Subcutaneous abdominal adipose tissue (tissue), 5 donors: Measurements from ENCODE around the gene NT5C.
A peak's percentile ranks its signal among the peaks of the same experiment; 100 is the strongest.
"Not testable (repeated sequence)": the region's sequence is repeated elsewhere in the genome, so short reads cannot be mapped to it uniquely, and the experiment has no call there.

Source experiments
- H3K27ac ChIP-seq: one replicate; pipeline ENCODE4 v1.7.0; 2013; ENCODE audit warnings: low read depth, mild to moderate bottlenecking, inconsistent platforms, low read length, moderate library complexity
- H3K27me3 ChIP-seq, 5 donors: one replicate each; pipeline ENCODE4 v1.7.0; 2013; ENCODE audit warnings: low read length in 5 of 5, inconsistent platforms in 1 of 5; ENCODE audit not compliant: control insufficient read depth in 5 of 5, insufficient read depth in 4 of 5
- H3K36me3 ChIP-seq, 5 donors: one replicate each; pipeline ENCODE4 v1.7.0; 2013; ENCODE audit warnings: low read length in 5 of 5; ENCODE audit not compliant: control insufficient read depth in 5 of 5, insufficient read depth in 5 of 5
- H3K4me1 ChIP-seq, 5 donors: one replicate each; pipeline ENCODE4 v1.7.0; 2013; ENCODE audit warnings: low read length in 5 of 5, mild to moderate bottlenecking in 3 of 5, moderate library complexity in 1 of 5; ENCODE audit not compliant: control insufficient read depth in 5 of 5, insufficient read depth in 5 of 5
- H3K4me3 ChIP-seq, 5 donors: one replicate each; pipeline ENCODE4 v1.7.0; 2013; ENCODE audit warnings: low read length in 5 of 5, low read depth in 1 of 5
- H3K9ac ChIP-seq, 5 donors: one replicate each; pipeline ENCODE4 v1.7.0; 2013; ENCODE audit warnings: low read length in 5 of 5, mild to moderate bottlenecking in 4 of 5, moderate library complexity in 3 of 5
- H3K9me3 ChIP-seq, 5 donors: one replicate each; pipeline ENCODE4 v1.7.0; 2013; ENCODE audit warnings: low read length in 5 of 5; ENCODE audit not compliant: control insufficient read depth in 5 of 5
- donor health status: healthy.
- donor health status: healthy.
- donor health status: healthy.
- donor health status: healthy.
- donor health status: healthy.

The NT5C gene

GRCh38 chr17:75159196-75160031, 27.9 kb upstream of the NT5C start:
- no peak overlapping the region for H3K4me3 ChIP-seq
- no peaks in the 10 kb centered on the region for H3K9me3 ChIP-seq
- peaks cover 0 to 4% (median 2%) of the 10 kb centered on the region in 5 donors for H3K36me3 ChIP-seq
- no peak overlapping the region for H3K9ac ChIP-seq
- H3K27ac ChIP-seq, result no peak overlapping the region
- peaks cover 0 to 6% (median 5%) of the 10 kb centered on the region in 5 donors for H3K4me1 ChIP-seq
- H3K27me3 ChIP-seq, result no peaks in the 10 kb centered on the region

GRCh38 chr17:75158480-75158879, 26.9 kb upstream of the NT5C start:
- not testable (repeated sequence) for H3K36me3 ChIP-seq, H3K27ac ChIP-seq, H3K9ac ChIP-seq, H3K27me3 ChIP-seq, H3K9me3 ChIP-seq, H3K4me3 ChIP-seq
- peaks cover 0 to 11% (median 9%) of the 10 kb centered on the region in 5 donors for H3K4me1 ChIP-seq

GRCh38 chr17:75155191-75155601, 23.7 kb upstream of the NT5C start:
- no peaks in the 10 kb centered on the region for H3K9me3 ChIP-seq
- H3K36me3 ChIP-seq, result peaks cover 0 to 2% (median 0%) of the 10 kb centered on the region in 5 donors
- peak overlapping the region in 1 of 5 donors; percentile 89 for H3K4me3 ChIP-seq
- no peaks in the 10 kb centered on the region for H3K27me3 ChIP-seq
- H3K9ac ChIP-seq, result no peak overlapping the region
- no peak overlapping the region for H3K27ac ChIP-seq
- peaks cover 0 to 19% (median 17%) of the 10 kb centered on the region in 5 donors for H3K4me1 ChIP-seq

- Histone ChIP-seq H3K4me3 (peak within 1 kb of the TSS; percentile 73 to 89 (median 86)), H3K9me3 (no peaks in the 10 kb centered on the region), H3K4me1 (peaks cover 0 to 19% (median 17%) of the 10 kb centered on the region in 5 donors), H3K36me3 (no peaks in the 10 kb centered on the region), H3K27me3 (no peaks in the 10 kb centered on the region), H3K9ac (peak within 1 kb of the TSS in 4 of 5 donors; percentile 77 to 86 (median 81)), H3K27ac (no peak within 1 kb of the TSS)
These were observed 22.9 kb upstream of the NT5C start, which contains the start of gene JPT1 for GRCh38 chr17:75154195-75155106. Gene JPT1 (minus strand): TSS chr17:75154512. CDS start chr17:75154397, 115 bp downstream.

GRCh38 chr17:75153780-75154194, 22.2 kb upstream of the NT5C start:
- H3K9ac ChIP-seq, result peak overlapping the region in 4 of 5 donors; percentile 77 to 86 (median 81)
- no peak overlapping the region for H3K27ac ChIP-seq
- H3K4me3 ChIP-seq, result peak overlapping the region; percentile 64 to 89 (median 86)
- no peaks in the 10 kb centered on the region for H3K27me3 ChIP-seq
- no peaks in the 10 kb centered on the region for H3K36me3 ChIP-seq
- no peaks in the 10 kb centered on the region for H3K9me3 ChIP-seq
- H3K4me1 ChIP-seq, result peaks cover 0 to 19% (median 17%) of the 10 kb centered on the region in 5 donors

- Histone ChIP-seq H3K9ac (peak overlapping the region in 4 of 5 donors; percentile 77 to 86 (median 81)), H3K4me1 (peaks cover 0 to 19% (median 17%) of the 10 kb centered on the region in 5 donors), H3K27ac (no peak overlapping the region)
These were observed 21.6 kb upstream of the NT5C start for GRCh38 chr17:75152922-75153779.

GRCh38 chr17:75152523-75152921, 21.0 kb upstream of the NT5C start:
- peaks cover 0 to 4% (median 1%) of the 10 kb centered on the region in 5 donors for H3K36me3 ChIP-seq
- peaks cover 0 to 19% (median 17%) of the 10 kb centered on the region in 5 donors for H3K4me1 ChIP-seq
- H3K9ac ChIP-seq, result no peak overlapping the region
- H3K27me3 ChIP-seq, result no peaks in the 10 kb centered on the region
- peak overlapping the region in 1 of 5 donors; percentile 89 for H3K4me3 ChIP-seq
- no peaks in the 10 kb centered on the region for H3K9me3 ChIP-seq
- H3K27ac ChIP-seq, result no peak overlapping the region

More at GRCh38 chr17:75152922-75153779, 21.6 kb upstream of the NT5C start:
- H3K36me3 ChIP-seq, result peaks cover 0 to 2% (median 0%) of the 10 kb centered on the region in 5 donors
- no peaks in the 10 kb centered on the region for H3K27me3 ChIP-seq
- no peaks in the 10 kb centered on the region for H3K9me3 ChIP-seq
- H3K4me3 ChIP-seq, result peak overlapping the region; percentile 64 to 89 (median 86)

- Histone ChIP-seq H3K4me3 (no peak overlapping the region), H3K27me3 (no peaks in the 10 kb centered on the region), H3K36me3 (peaks cover 2 to 8% (median 5%) of the 10 kb centered on the region in 5 donors), H3K9me3 (no peaks in the 10 kb centered on the region), H3K4me1 (peaks cover 0 to 19% (median 17%) of the 10 kb centered on the region in 5 donors), H3K9ac (no peak overlapping the region), H3K27ac (no peak overlapping the region)
These were observed 20.4 kb upstream of the NT5C start for GRCh38 chr17:75151930-75152329.

GRCh38 chr17:75147878-75148546, 16.5 kb upstream of the NT5C start:
- H3K4me3 ChIP-seq, result no peak overlapping the region
- H3K36me3 ChIP-seq, result peaks cover 4 to 30% (median 13%) of the 10 kb centered on the region in 5 donors
- H3K9ac ChIP-seq, result no peak overlapping the region
- no peak overlapping the region for H3K27ac ChIP-seq
- H3K4me1 ChIP-seq, result peaks cover 0 to 4% (median 3%) of the 10 kb centered on the region in 5 donors
- H3K9me3 ChIP-seq, result no peaks in the 10 kb centered on the region
- H3K27me3 ChIP-seq, result no peaks in the 10 kb centered on the region
